Uterus (tissue), 2 donors: ENCODE data around the gene DNAH1.

Source experiments
- CTCF ChIP-seq, 4 experiments: fragments of 200-600 bp in 2 of 4; fragments of 450-650 bp in 2 of 4; sonication (generic) in 2 of 4; IDR thresholded peaks; one replicate each; pipeline ENCODE4 v1.5.1; 2016 to 2019; ENCODE audit warnings: antibody characterized with exemption in 4 of 4, mild to moderate bottlenecking in 2 of 4, moderate library complexity in 1 of 4
- POLR2A ChIP-seq, 2 donors: fragments of 450-650 bp; IDR thresholded peaks; one replicate each; pipeline ENCODE4 v1.6.1; 2016; ENCODE audit warnings: antibody characterized with exemption in 2 of 2, mild to moderate bottlenecking in 1 of 2, moderate library complexity in 1 of 2

- TF ChIP-seq CTCF (IDR thresholded peaks at IDR 0.05), result no peak
- no peak for TF ChIP-seq POLR2A (IDR thresholded peaks at IDR 0.05)
Observed at GRCh38 chr3:52406231-52406661, 90.1 kb downstream of the DNAH1 start.
